IPS-NIHi11 (cell line): Measurements from ENCODE around the gene NOL6.
"Not testable (repeated sequence)": the region's sequence is repeated elsewhere in the genome, so short reads cannot be mapped to it uniquely, and the experiment has no call there.

ENCODE experiments used
- DNase-seq: peaks from one replicate; pipeline ENCODE4 v3.0.0; 2012; ENCODE audit warnings: mixed read lengths, low spot score

Gene NOL6, protein sequence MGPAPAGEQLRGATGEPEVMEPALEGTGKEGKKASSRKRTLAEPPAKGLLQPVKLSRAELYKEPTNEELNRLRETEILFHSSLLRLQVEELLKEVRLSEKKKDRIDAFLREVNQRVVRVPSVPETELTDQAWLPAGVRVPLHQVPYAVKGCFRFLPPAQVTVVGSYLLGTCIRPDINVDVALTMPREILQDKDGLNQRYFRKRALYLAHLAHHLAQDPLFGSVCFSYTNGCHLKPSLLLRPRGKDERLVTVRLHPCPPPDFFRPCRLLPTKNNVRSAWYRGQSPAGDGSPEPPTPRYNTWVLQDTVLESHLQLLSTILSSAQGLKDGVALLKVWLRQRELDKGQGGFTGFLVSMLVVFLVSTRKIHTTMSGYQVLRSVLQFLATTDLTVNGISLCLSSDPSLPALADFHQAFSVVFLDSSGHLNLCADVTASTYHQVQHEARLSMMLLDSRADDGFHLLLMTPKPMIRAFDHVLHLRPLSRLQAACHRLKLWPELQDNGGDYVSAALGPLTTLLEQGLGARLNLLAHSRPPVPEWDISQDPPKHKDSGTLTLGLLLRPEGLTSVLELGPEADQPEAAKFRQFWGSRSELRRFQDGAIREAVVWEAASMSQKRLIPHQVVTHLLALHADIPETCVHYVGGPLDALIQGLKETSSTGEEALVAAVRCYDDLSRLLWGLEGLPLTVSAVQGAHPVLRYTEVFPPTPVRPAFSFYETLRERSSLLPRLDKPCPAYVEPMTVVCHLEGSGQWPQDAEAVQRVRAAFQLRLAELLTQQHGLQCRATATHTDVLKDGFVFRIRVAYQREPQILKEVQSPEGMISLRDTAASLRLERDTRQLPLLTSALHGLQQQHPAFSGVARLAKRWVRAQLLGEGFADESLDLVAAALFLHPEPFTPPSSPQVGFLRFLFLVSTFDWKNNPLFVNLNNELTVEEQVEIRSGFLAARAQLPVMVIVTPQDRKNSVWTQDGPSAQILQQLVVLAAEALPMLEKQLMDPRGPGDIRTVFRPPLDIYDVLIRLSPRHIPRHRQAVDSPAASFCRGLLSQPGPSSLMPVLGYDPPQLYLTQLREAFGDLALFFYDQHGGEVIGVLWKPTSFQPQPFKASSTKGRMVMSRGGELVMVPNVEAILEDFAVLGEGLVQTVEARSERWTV

DNA sequence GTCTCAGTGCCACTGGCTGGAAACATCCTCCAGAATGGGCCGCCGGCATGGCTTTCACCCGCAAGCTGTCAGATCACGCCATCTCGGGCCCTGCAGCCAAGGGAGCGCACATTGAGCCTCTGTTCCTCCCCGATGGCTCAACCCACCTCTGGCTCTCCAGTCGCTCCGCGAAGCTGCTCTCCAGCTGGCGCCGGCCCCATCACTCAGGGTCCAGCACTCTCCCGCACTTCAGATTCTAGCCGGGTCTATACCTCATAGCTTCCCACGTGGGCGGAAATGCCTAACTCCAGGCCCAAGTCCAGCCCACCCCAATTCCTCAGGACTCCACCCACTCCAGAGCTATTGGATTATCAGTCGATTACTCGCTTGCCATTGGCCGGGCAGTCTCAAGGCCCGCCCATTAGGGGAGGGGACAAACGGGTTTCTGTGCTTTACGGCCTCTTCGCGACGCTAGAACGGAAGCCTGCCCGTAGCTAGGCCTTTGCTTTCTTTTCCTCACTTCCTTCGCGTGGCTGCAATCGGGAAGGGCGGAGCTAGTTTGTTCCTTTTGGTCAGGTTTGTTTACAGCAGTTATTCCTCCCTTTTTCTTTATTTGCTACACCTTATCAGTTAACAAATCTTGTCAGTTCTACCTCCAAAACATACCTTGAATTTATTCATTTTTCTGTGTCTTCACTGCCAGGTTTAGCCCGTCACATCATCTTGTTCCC lies at the start of gene NOL6:
NOL6 (minus strand) TSS at position 282 of the 710 bp plus-strand sequence; CDS start at position 200, 82 bp downstream.
- peak; percentile 97 for DNase-seq

DNA sequence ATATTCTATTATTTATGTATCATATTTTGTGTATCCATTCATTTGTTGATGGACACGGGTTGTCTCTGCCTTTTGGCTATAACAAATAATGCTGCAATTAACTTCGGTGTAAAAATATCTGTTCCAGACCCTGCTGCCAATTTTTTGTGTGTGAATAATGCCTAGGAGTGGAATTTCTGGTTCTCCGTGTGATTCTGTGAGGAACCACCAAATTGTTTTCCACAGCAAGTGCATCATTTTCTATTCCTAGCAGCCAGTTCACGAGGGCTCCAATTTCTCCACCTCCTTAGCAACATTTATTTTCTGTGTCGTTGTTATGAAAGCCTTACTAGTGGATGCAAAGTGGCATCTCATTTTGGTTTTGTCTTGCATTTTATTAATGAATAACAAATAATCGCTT lies 48.1 kb upstream of the NOL6 start:
- DNase-seq = not testable (repeated sequence)

DNA sequence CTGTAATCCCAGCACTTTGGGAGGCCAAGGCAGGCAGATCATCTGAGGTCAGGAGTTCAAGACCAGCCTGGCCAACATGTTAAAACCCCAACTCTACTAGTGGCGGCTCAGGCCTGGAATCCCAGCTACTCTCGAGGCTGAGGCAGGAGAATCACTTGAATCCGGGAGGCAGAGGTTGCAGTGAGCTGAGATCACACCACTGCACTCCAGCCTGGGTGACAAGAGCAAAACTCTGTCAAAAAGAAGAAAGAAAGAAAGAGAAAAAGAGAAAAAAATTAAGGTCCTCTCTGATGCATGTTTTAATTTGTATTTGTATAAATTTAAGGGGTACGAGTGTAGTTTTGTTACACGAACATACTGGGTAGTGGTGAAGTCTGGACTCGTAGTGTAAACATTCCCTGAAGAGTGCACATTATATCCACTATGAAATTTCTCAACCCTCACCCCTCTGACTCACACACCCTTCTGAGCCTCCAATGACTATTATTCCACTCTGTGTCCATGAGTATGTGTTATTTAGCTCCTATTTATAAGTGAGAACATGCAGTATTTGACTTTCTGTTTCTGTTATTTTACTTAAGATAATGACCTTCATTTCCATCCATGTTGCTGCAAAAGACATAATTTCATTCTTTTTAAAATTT lies 44.3 kb upstream of the NOL6 start:
- not testable (repeated sequence) for DNase-seq

DNA sequence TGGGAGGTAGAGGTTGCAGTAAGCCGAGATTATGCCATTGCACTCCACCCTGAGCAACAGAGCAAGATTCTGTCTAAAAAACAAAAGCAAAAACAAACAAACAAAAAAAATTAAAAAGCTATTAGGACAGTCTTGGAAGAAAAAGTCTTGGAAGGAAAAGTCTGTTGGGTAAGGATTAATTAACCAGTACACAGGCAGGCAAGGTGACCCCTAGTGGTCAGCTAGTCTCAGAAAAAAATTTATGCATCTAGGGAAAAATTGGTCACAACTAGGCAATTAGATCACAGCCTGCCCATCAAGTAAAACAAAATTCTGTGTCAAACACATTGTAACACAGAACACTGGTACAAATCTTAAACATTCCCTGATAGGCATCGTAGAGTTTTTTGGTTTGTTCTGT lies 43.6 kb upstream of the NOL6 start:
- peak; percentile 36 for DNase-seq

DNA sequence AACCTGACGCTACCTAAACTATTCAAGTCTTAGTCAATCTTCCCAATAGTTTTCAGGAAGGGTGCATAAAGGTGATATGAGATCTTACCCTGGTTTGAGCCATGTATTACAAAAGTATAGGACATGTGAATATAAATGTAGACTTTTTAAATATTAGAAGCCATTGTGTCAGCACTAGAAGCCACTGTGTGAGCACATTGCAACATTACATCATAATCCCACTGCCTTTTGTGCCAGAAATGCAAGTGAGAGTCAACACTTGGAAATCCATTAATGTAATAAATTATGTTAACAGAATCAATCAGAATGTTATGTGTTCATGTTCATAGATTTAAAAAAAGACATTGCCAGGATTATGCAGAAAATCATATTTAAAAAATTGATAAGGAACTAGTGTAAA lies 42.7 kb upstream of the NOL6 start:
- not testable (repeated sequence) for DNase-seq

DNA sequence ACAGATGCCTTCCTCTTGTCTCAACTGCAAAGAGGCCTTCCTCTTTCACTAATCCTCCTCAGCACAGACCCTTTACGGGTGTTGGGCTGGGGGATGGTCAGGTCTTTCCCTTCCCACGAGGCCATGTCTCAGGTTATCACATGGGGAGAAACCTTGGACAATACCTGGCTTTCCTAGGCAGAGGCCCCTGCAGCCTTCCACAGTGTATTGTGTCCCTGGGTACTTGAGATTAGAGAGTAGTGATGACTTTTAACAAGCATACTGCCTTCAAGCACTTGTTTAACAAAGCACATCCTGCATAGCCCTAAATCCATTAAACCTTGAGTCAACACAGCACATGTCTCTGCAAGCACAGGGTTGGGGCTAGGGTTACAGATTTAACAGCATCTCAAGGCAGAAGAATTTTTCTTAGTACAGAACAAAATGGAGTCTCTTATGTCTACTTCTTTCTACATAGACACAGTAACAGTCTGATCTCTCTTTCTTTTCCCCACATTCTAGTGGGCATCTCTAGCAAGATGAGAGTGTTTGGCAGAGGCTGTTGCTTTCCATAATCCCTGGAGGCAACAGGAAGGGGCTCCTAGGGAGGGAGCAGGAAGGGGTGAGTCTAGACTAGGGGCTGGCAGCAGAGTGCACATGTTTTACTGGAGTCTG lies 41.7 kb upstream of the NOL6 start:
- DNase-seq = not testable (repeated sequence)

DNA sequence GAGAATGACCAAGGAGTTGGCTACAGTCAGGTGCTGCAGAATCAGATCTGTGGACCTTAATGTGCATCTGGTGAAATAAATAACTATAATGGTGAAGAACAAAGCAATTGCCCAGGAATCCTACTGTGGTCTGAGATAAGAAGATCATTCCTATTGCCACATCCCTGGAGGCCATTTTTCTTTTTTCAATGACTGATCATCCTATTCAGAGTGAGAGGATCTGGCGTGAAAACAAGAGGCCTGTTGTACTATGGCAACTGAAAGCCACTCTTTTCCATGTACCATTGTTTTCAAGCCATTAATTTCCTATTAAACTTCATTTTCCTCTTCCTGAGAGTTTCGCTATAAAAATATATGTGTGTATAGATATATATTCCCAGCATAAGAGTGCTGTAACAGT lies 38.8 kb upstream of the NOL6 start:
- not testable (repeated sequence) for DNase-seq

DNA sequence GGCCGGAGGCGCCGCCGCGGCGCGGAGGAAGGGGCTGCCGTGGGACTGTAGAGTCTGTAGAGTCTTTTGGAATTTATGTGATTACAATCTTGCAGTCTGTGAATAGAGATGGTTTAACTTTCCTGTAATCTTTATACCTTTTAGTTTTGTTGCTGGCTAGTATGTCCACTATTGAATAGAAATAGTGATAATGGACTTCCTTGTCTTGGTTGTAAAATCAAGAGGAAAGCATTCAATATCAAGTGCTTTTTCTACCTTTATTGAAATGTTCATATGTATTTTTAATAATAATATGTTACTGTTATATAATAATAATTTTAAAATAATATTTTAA lies 37.4 kb upstream of the NOL6 start:
- DNase-seq = not testable (repeated sequence)

DNA sequence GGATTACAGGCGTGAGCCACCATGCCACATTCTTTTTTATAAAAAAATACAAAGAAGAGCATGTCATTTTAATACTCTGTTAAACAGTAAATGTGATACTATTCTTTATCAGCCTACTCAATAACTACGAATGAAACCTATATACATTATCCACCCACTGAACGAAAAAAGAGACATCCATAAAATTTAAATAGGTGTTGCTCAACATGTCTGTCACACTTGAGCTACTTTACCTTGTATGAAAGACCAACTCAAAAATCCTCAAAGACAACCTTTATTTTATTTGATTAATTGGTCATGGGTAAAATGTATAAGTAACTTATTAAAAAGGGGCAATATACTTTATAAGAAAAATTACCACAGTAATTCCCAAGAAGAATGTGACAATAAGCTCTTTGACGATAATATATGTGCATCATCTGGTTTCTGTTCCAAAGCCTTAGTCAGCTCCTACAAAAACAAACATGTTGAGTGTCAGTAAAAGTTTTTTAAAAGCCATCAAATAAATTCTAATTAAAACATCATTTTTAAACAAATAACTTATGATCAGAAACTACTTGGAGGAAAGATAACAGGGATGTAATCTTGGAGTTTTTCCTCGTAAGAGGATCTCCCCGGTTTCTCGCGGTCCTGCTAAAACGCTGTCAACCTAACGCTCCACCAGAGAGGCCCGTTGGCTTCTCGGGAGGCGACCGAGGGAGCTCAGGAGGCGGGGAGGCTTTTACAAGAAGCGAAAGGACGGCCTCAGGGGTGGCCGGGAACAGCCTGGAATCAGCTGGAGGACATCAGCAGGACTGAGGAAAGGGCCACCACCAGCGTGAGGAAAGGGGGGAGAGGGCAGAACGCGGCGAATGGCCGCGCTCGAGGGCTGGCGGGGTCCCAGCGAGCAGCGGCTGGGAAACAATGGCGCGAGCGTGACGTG lies 36.8 kb upstream of the NOL6 start:
- DNase-seq = peak; percentile 50

DNA sequence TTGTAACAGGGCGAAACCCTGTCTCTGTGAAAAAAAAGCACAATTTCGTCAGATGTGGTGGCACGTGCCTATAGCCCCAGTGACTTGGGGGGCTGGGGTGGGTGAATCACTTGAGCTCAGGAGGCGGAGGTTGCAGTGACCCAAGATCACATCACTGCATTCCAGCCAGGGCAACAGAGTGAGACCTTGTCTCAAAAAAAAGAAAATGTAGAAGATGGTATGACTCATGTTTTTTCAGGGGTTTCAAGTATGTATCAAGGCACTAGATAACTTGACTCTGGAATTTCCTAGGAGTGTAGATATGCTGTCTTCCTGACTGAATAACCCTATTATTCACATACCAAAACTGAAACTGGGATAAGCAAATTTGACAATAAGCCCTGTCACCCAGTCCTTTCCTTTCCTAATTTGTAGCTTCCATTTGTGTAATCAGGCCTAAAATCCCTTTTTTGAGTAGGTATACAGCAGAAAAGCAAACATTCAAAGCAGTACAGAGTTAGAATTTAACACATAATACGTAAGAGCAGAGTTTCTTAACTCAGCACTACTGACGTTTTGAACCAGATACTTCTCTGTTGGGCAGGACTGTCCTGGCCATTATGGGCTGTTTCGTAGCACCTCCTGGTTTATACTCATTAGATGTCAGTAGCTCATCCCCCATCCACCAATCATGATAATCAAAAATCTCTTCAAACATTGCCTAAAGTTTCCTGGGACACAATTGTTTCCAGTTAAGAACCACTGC lies 33.1 kb upstream of the NOL6 start:
- DNase-seq = no peak

DNA sequence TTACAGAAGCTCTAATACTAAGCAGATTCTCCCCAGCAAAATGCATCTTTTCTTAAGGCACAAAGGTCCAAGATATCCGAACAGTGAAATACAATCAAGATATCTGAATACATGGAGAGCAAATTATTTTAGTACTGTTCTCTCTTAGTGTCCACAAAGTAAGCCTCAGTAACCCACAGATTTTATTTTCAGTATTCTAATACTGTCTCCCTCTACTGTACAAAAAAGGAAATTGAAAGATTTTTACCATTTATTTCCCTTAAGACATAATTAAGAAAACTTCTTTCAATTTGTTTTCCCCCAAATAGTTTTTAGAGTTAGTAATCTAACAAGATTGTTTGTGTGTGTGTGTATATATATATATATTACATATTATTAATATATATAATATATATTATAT lies 24.7 kb upstream of the NOL6 start:
- DNase-seq = no peak

DNA sequence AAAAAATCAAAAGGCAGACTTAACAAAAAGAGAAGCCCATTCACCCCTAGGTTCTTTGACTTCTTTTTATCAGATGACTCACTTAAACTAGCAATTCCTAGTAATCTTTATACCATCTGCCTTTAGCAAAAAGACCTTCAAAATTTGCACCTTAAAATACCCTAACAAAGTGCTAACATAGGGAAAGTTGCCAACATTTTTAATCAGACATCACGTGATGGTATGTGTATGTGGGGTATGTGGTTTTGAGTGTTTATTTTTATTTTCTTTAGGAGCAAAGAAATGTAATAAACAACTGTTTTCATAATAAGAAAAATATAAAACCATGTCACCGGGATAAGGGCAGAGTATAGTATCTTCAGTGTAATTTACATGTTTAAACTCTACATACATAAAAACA lies 20.1 kb upstream of the NOL6 start:
- not testable (repeated sequence) for DNase-seq

DNA sequence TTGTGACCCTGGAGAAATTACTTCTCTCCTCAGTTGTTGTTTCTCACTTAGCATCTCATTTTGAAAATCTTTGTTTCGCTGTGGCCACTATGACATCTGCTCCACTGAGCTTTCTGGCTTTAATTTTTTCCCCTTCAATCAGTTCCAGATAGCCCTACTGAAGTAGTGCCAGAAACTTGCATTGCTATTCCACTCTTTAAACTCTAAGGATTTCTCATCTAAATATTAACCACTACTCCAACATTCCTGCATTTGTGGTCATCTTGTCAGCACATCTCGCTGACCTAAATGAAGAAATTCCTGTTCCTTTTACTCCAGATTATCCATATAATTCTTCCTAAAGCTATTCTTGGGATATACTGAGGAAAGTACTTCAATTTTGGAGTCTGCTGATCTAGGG lies 15.3 kb upstream of the NOL6 start:
- DNase-seq = no peak

DNA sequence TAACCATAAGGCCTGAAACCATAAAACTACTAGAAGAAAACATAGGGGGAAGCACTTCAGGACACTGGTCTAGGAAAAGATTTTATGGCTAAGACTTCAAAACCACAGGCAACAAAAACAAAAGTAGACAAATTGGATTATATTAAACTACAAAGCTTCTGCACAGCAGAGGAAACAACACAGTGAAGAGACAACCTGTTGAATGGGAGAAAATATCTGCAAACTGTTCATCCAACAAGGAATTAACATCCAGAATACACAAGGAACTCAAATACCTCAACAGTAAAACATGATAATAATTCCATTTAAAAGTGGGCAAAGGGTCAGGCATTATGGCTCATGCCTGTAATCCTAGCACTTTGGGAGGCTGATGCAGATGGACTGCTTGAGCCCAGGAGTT lies 11.6 kb upstream of the NOL6 start:
- not testable (repeated sequence) for DNase-seq

DNA sequence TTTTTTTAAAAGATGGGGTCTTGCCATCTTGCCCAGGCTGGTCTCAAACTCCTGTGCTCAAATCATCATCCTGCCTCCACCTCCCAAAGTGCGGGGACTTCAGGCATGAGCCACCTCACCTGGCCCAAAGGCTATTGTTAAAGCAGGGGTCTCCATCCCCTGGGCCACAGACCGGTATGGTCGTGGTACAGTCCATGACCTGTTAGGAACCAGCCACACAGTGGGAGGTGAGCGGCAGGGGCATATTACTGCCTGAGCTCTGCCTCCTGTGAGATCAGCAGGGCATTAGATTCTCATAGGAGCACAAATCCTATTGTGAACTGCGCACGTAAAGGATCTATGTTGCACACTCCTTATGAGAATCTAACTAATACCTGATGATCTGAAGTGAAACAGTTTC lies 7.3 kb upstream of the NOL6 start:
- DNase-seq = no peak

DNA sequence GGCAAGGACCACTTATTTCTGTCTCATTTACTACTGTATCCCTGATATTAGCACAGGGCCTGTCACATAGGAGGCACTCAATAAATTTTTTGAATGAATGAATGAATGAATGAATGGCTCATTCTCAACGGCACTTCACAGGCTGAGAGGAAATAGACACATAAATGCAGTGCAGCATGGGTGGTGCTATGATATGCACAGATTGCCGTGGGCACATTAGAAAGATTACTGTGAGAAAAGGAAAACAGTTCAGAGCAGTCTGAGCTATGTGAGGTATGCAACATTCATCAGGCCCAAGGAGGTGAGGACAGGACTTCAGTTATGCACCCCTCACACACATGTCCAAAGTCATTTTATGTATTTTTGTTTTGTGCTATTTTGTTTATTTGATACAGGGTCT lies 6.4 kb upstream of the NOL6 start:
- no peak for DNase-seq

DNA sequence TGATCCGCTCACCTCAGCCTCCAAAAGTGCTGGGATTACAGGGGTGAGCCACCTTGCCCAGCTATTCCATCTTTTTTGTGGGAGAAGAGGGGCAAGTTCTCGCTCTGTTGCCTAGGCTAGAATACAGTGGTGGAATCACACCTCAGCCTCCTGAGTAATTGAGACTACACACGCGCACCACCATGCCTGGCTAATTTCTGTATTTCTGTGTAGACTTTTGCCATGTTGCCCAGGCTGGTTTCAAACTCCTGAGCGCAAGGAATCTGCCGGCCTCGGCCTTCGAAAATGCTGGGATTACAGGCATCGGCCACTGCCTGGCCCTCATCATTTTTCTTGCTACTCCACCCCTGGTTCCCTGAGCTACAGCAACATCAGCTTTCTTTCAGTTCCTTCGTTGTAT lies 2.8 kb upstream of the NOL6 start:
- no peak for DNase-seq

DNA sequence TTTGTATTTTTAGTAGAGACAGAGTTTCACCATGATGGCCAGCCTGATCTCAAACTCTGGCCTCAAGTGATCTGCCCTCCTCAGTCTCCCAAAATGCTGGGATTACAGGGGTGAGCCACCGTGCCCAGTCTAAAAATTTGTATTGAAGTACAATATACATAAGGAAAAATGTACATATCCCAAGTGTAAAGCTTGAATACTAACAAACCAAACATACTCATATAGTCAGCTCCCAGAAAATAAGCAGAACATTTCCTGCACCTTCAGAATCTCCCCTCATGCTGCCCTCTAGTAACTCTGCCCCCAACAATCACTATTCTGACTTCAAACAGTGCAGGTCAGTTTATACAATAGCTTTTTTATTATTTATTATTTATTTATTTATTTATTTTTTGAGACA lies 1.6 kb upstream of the NOL6 start:
- DNase-seq = no peak
